A549 treated with AZD9567 at 1 μM for 4 hours (cell line): ENCODE measurements around the gene TPGS1. TPM values are rescaled to one million over a fixed set of nuclear protein-coding genes. Genes with fewer than 3 reads are reported as not detected.

ENCODE experiments used
- total RNA-seq: library from RNA; stranded (reverse); fragments of 200-300 nt; extraction: Qiagen RNA extraction; gene quantifications from 5 replicates; pipeline ENCODE4 v1.2.3, GENCODE V29; 2022; ENCODE audit not compliant: insufficient read depth

TPGS1 gene, protein sequence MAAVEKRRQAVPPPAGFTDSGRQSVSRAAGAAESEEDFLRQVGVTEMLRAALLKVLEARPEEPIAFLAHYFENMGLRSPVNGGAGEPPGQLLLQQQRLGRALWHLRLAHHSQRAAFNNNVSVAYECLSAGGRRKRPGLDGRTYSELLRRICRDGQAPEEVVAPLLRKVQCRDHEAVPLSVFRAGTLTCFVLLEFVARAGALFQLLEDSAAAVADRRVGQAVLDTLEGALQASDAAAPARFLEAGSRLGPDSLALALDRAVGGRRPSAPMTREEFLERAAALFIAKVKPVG
- total RNA-seq = 14.2 to 17.3 TPM (median 16.0 TPM) in 5 replicates

DNA sequence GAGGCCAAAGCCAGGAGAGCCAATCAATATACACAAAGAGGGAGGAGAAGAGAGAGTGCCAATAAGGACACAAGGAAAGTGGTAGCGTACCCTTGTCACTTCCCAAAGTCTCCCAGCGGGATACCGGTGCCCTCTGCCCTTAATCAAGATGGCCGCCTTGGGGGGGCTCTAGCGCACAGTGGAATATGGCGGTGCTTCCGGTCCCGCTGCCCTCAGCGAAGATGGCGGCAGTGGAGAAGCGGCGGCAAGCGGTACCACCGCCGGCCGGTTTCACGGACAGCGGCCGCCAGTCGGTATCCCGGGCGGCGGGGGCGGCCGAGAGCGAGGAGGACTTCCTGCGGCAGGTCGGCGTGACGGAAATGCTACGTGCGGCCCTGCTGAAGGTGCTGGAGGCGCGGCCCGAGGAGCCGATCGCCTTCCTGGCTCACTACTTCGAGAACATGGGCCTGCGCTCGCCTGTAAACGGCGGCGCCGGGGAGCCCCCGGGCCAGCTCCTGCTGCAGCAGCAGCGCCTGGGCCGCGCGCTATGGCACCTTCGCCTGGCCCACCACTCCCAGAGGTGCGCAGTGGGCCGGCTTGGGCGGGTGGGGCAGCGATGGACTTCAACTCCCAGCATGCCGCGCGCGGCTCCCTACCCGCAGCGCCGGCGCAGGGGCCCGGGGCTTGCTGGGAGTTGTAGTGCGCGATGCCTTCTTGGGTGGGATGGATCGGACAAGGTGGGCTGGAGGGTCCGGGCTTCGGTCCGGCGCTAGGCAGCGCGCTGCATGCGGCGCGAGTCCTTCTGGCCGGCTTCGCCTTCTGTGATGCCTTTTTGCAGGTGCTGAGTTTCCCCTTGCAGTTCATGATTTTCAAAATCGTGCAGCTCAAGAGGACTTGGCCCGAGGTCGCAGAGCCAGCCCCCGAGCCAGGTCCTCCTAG lies at the start of gene TPGS1:
TSS of gene TPGS1 (plus strand) at position 212 of the 918 bp plus-strand sequence. CDS start at position 222, 10 bp downstream.

DNA sequence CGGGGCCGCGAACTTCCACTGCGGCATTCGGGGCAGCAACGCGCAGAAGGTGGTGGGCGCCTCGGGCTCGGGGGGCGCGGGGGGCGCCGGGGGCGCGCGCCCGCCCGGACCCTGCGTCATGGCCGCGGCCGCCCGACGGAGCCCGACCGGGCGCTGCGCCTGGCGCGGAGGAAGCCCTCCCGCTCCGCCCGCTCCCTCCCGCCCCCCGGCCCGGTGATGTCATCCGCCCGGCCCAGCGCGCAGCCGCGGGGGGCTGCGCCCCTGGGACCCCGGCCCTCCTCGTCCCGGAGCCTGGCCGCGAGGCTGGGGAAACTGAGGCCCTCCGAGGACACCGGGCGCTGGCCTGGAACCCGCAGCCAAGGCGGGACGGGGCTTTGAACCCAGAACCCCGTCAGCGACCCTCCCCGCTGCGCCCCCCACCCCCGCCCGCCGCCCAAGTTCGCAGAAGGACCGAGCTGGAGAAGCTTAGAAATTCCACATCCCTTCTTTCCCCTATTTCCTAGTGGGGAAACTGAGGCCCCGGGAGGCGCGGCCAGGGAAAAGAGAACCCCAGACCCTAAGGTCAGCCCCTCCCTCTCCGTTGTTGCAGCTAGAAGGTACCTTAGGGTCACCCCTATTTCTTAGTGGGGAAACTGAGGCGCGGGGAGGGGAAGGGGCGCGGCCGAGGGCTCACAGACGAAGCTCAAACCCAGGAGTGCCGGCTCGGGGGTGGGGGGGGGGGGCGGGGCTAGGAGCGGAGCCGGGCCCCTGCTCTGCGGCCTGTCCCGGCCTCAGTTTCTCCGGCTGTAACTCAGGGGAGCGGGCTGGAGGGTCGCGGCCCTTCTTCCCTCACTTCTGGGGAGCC lies 46.2 kb upstream of the TPGS1 start, which contains the start of gene SHC2:
TSS of gene SHC2 (minus strand) at position 157 of the 844 bp plus-strand sequence. CDS start at position 120, 37 bp downstream.

DNA sequence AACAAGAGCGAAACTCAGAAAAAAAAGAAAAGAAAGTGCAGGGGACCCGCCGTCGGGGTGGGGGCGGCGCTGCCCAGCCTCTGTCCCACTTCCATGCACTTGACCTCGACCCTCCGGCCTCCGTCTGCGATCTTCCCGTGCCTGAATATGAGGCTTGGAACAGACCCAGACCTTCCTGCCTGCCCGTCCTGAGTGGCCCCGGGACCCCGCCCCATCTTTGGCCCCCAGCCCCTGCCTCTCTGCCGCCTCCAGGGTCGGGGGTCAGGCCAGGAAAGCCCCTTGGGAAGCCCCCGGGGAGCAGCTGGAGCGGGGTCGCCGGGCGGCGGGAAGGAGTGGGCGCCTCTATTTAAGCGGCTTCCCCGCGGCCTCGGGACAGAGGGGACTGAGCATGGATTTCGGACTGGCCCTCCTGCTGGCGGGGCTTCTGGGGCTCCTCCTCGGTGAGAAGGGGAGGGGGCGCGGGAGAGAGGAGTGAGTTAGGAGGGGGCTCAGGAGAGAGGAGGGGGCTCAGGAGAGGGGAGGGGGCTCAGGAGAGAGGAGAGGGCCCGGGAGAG lies 11.1 kb upstream of the TPGS1 start, which contains the start of gene MADCAM1:
TSS of gene MADCAM1 (plus strand) at position 375 of the 554 bp plus-strand sequence. CDS start at position 389, 14 bp downstream.

DNA sequence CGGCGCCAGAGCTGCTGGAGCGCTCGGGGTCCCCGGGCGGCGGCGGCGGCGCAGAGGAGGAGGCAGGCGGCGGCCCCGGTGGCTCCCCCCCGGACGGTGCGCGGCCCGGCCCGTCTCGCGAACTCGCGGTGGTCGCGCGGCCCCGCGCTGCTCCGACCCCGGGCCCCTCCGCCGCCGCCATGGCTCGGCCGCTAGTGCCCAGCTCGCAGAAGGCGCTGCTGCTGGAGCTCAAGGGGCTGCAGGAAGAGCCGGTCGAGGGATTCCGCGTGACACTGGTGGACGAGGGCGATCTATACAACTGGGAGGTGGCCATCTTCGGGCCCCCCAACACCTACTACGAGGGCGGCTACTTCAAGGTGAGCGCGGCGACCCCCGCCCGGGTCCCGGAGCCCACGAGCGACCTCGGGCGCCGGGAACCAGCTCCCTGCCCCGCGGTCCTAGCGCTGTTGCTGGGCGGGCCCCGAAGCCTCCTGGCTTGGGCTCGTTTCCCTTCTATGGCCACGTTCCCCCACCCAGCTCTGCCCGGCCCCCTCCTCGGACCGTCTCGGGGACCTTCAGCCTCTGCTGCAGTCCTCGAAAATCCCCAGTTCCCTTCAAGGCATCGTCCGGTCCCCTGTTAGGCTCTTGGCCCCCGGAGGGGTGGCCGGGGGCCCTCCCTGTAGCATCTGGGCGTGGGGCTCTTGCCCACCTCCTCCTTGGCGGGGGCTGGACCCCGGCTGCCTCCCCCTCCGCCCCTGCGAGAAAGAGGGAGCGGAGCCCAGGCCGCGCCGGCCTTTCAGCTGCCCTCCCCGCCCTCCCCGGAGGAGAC lies 24.7 kb downstream of the TPGS1 start, which contains the start of gene CDC34:
TSS of gene CDC34 (plus strand) at position 8 of the 808 bp plus-strand sequence. CDS start at position 180, 172 bp downstream.

DNA sequence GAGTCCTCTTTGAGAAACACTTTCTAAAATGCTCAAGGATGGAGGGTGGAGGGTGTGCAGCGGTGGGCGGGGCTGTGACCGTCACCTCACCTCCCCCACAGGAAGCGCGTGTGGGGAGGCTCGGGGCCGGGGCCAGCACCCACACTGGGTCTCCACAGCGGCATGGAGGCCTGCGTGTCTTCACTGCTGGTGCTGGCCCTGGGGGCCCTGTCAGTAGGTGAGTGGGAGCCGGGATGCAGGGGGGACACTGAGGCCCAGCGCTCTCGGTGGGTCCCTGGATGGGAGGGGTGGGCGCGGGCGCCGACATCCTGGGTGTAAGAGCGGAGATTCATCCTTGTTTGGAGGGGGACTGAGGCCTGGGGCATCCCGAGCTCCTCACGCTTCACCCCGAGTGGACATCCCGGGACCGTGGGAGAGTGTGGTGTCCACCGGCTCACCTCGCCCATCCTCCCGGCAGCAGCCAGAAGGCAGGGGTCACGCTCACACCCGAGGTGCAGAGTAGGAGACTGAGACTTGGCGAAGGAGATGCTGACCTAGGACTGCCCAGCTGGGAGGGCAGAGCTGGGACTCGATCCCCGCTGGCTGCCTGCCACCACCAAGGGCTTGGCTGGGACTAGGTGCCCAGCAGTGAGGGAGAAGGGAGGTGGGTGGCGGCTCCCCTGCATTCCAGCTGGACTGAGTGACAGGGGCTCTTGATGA lies 36.8 kb downstream of the TPGS1 start, which contains the start of gene GZMM:
TSS of gene GZMM (plus strand) at position 144 of the 699 bp plus-strand sequence. CDS start at position 163, 19 bp downstream.

Other genes starting within 250 kb of the TPGS1 start
- gene PLPP2, start 216.1 kb upstream of the TPGS1 start, total RNA-seq = 59.4 to 105 TPM (median 93.8 TPM) in 5 replicates
- 7.1 to 22.2 TPM (median 20.3 TPM) in 5 replicates for gene MIER2, start 162.7 kb upstream of the TPGS1 start, total RNA-seq
- 0.34 to 0.52 TPM (median 0.46 TPM) in 4 of 5 replicates, not detected in the other for gene C2CD4C, start 98.3 kb upstream of the TPGS1 start, total RNA-seq
- gene SHC2, start 46.5 kb upstream of the TPGS1 start, total RNA-seq = 0.75 to 1.4 TPM (median 0.95 TPM) in 4 of 5 replicates, not detected in the other
- 0.16 to 0.29 TPM (median 0.24 TPM) in 4 of 5 replicates, not detected in the other for gene MADCAM1, start 11.0 kb upstream of the TPGS1 start, total RNA-seq
- 71.1 to 97.1 TPM (median 96.7 TPM) in 5 replicates for gene CDC34, start 24.3 kb downstream of the TPGS1 start, total RNA-seq
- gene GZMM, start 36.6 kb downstream of the TPGS1 start, total RNA-seq = 0.26 to 0.62 TPM (median 0.32 TPM) in 4 of 5 replicates, not detected in the other
- 672 to 739 TPM (median 723 TPM) in 5 replicates for gene BSG, start 65.1 kb downstream of the TPGS1 start, total RNA-seq
- 26.8 to 36.7 TPM (median 34.9 TPM) in 5 replicates for gene HCN2, start 82.4 kb downstream of the TPGS1 start, total RNA-seq
- gene POLRMT, start 126.0 kb downstream of the TPGS1 start, total RNA-seq = 79.2 to 97.4 TPM (median 83.6 TPM) in 5 replicates
- gene FGF22, start 132.4 kb downstream of the TPGS1 start, total RNA-seq = 0.58 to 0.97 TPM (median 0.78 TPM) in 4 of 5 replicates, not detected in the other
- gene RNF126, start 155.7 kb downstream of the TPGS1 start, total RNA-seq = 63.5 to 73.3 TPM (median 72.5 TPM) in 5 replicates
- gene FSTL3, start 168.9 kb downstream of the TPGS1 start, total RNA-seq = 198 to 279 TPM (median 261 TPM) in 5 replicates
- gene PRSS57, start 188.0 kb downstream of the TPGS1 start, total RNA-seq = 0.10 to 0.32 TPM (median 0.13 TPM) in 3 of 5 replicates, not detected in the others
- gene PALM, start 201.4 kb downstream of the TPGS1 start, total RNA-seq = 6.7 to 14.2 TPM (median 12.8 TPM) in 5 replicates
- 63.4 to 77.5 TPM (median 76.5 TPM) in 5 replicates for gene MISP, start 243.6 kb downstream of the TPGS1 start, total RNA-seq